NCI-H82 treated with DMSO at 0.1 percent for 48 hours (cell line): ENCODE data around the gene FAM107A.

Experiments
- DNase-seq: peaks from one replicate; lab custom pipeline; 2025; ENCODE audit not compliant: unreplicated experiment; lab: John Stamatoyannopoulos, UW

FAM107A gene

GRCh38 chr3:58520403-58521335, 56.5 kb downstream of the FAM107A start:
- DNase-seq, result no peak

GRCh38 chr3:58519668-58520402, 57.4 kb downstream of the FAM107A start:
- no peak for DNase-seq

GRCh38 chr3:58518291-58518789, 58.9 kb downstream of the FAM107A start:
- DNase-seq, result peak; percentile 94

GRCh38 chr3:58514405-58514804, 62.8 kb downstream of the FAM107A start:
- DNase-seq, result no peak
